B cell (primary cell): ENCODE data around the gene MAML3. TPM values are rescaled to one million over a fixed set of nuclear protein-coding genes. Genes with fewer than 3 reads are reported as not detected.

Source experiments
- ATAC-seq: fragments of 200-7000 bp; cut with Tn5 transposase; one replicate; pipeline ENCODE4 v1.10.0; 2021; ENCODE audit warnings: low read depth, mild to moderate bottlenecking, moderate number of reproducible peaks, moderate library complexity
- CTCF ChIA-PET: fragments of 350-600 bp; sonication (Branson Sonifier 250); formaldehyde crosslinking; loops from one replicate; lab custom pipeline; 2021; ENCODE audit warnings: antibody characterized with exemption, inconsistent platforms; lab: Charles Lee
- POLR2A ChIA-PET: fragments of 350-600 bp; sonication (Branson Sonifier 250); formaldehyde crosslinking; loops from one replicate; lab custom pipeline; 2021; ENCODE audit warnings: antibody characterized with exemption; lab: Charles Lee
- DNase-seq: peaks from one replicate; pipeline ENCODE4 v3.0.0; 2013
- H2AFZ ChIP-seq: 2 replicates; pipeline ENCODE4 v1.6.1; 2012; ENCODE audit warnings: mild to moderate bottlenecking, low read depth, low read length; ENCODE audit not compliant: insufficient read depth, poor library complexity, severe bottlenecking
- H3K27ac ChIP-seq, 2 donors: 1 replicate in 1 of 2; 2 replicates in 1 of 2; pipeline ENCODE4 v1.5.1; 2012 to 2013; ENCODE audit warnings: low read length in 2 of 2, mild to moderate bottlenecking in 2 of 2, moderate library complexity in 1 of 2
- H3K27me3 ChIP-seq, 4 experiments: fragments of 200-600 bp in 1 of 4; sonication (generic) in 1 of 4; replicated peaks in 1 of 4; 1 replicate in 2 of 4; 2 replicates in 2 of 4; pipeline versions ENCODE4 v1.6.1 to v1.7.0; 2013 to 2016; ENCODE audit warnings: low read length in 3 of 4, mild to moderate bottlenecking in 2 of 4, mixed read lengths in 1 of 4, moderate library complexity in 1 of 4; ENCODE audit not compliant: insufficient read depth in 4 of 4, control insufficient read depth in 3 of 4; ENCODE audit errors: control extremely low read depth in 1 of 4
- H3K36me3 ChIP-seq, 2 experiments: replicated peaks in 1 of 2; 1 replicate in 1 of 2; 2 replicates in 1 of 2; pipeline versions ENCODE4 v1.6.1 to v1.7.1; 2013; ENCODE audit warnings: low read length in 1 of 2; ENCODE audit not compliant: insufficient read depth in 2 of 2, control insufficient read depth in 1 of 2; ENCODE audit errors: control extremely low read depth in 1 of 2, extremely low read depth in 1 of 2
- H3K4me1 ChIP-seq, 2 donors: fragments of 200-600 bp in 1 of 2; sonication (generic) in 1 of 2; 1 replicate in 1 of 2; 2 replicates in 1 of 2; pipeline versions ENCODE4 v1.5.1 to v1.6.1; 2013 to 2017; ENCODE audit warnings: low read length in 2 of 2; ENCODE audit not compliant: control insufficient read depth in 2 of 2, insufficient read depth in 2 of 2
- H3K4me2 ChIP-seq: replicated peaks from 2 replicates; pipeline ENCODE3; 2012; ENCODE audit warnings: mild to moderate bottlenecking, low read depth, low read length; ENCODE audit not compliant: poor library complexity, severe bottlenecking
- H3K4me3 ChIP-seq, 5 experiments: fragments of 200-600 bp in 1 of 5; sonication (generic) in 1 of 5; 1 replicate in 3 of 5; 2 replicates in 2 of 5; pipeline versions ENCODE4 v1.5.1 to v1.7.0; 2011 to 2016; ENCODE audit warnings: low read length in 4 of 5, mild to moderate bottlenecking in 4 of 5, low read depth in 2 of 5, control low read depth in 1 of 5, moderate library complexity in 1 of 5; ENCODE audit not compliant: insufficient read depth in 1 of 5; ENCODE audit errors: control extremely low read depth in 1 of 5, extremely low read depth in 1 of 5
- H3K79me2 ChIP-seq: fragments of 200-600 bp; sonication (generic); one replicate; pipeline ENCODE4 v1.6.0; 2016; ENCODE audit warnings: low read length; ENCODE audit not compliant: control insufficient read depth, insufficient read depth
- H3K9ac ChIP-seq: fragments of 200-600 bp; sonication (generic); 2 replicates; pipeline ENCODE4 v1.6.1; 2017; ENCODE audit warnings: mild to moderate bottlenecking, low read length, moderate library complexity
- H3K9me3 ChIP-seq, 3 donors: one replicate each; pipeline versions ENCODE4 v1.6.1 to v1.7.1; 2013; ENCODE audit warnings: low read length in 2 of 3; ENCODE audit not compliant: control insufficient read depth in 2 of 3, insufficient read depth in 1 of 3; ENCODE audit errors: control extremely low read depth in 1 of 3
- H4K20me1 ChIP-seq: 2 replicates; pipeline ENCODE4 v1.6.0; 2012; ENCODE audit warnings: mild to moderate bottlenecking, low read length; ENCODE audit not compliant: insufficient read depth, control insufficient read depth, poor library complexity, severe bottlenecking
- H3K27ac Mint-ChIP-seq: one replicate; pipeline ENCODE4 v1.8.0; 2021; ENCODE audit warnings: mixed read lengths
- H3K27me3 Mint-ChIP-seq: one replicate; pipeline ENCODE4 v1.8.0; 2021; ENCODE audit warnings: mixed read lengths
- H3K4me1 Mint-ChIP-seq: one replicate; pipeline ENCODE4 v1.8.0; 2021; ENCODE audit warnings: mixed read lengths
- H3K4me3 Mint-ChIP-seq: one replicate; pipeline ENCODE4 v1.8.0; 2021; ENCODE audit warnings: mixed read lengths
- H3K9me3 Mint-ChIP-seq: one replicate; pipeline ENCODE4 v1.8.0; 2022; ENCODE audit warnings: mixed read lengths; ENCODE audit not compliant: insufficient read depth
- EZH2 ChIP-seq: IDR thresholded peaks from 2 replicates; pipeline ENCODE4 v1.6.1; 2012; ENCODE audit warnings: borderline replicate concordance, low read depth, mild to moderate bottlenecking, moderate library complexity, low read length; ENCODE audit not compliant: insufficient read depth, poor library complexity, severe bottlenecking
- WGBS: methylation state at CpG from one replicate; pipeline ENCODE4 v1.1.5; 2013; ENCODE audit warnings: missing lambda C conversion rate; ENCODE audit not compliant: insufficient coverage; 5-methylcytosine and 5-hydroxymethylcytosine counted together
- intact Hi-C: fragments of 100-400 bp; cut with micrococcal nuclease; formaldehyde crosslinking; loops from one replicate; pipeline ENCODE4 v1.10.0; 2022
- polyA plus RNA-seq: library from polyadenylated mRNA; depleted of rRNA; stranded (reverse); fragments of >200 nt; gene quantifications from 2 replicates; pipeline ENCODE4 v1.2.3, GENCODE V29; 2012
- total RNA-seq, 2 donors: library from RNA; stranded (reverse); fragments of 120-200 nt in 1 of 2; gene quantifications; 1 replicate in 1 of 2; 2 replicates in 1 of 2; pipeline versions ENCODE4 v1.2.3 to v1.2.4, GENCODE V29; 2013 to 2022
- TF ChIP-seq, protein P1 (sequence below): fragments of 200-600 bp; IDR thresholded peaks from one replicate; pipeline ENCODE4 v1.8.0; 2022; ENCODE audit warnings: antibody characterized with exemption, mild to moderate bottlenecking

MAML3 gene
- total and polyA plus RNA-seq, 2 donors (not counting 1 experiment from before 2014, with no cell fraction given): 0.94 to 5.3 TPM

GRCh38 chr4:139901531-139902320 lies 252.3 kb downstream of the MAML3 start:
- ChIA-PET POLR2A (no interaction called here), CTCF (no interaction called here)
- peaks cover 5% of the 10 kb centered on the region for H3K9me3 Mint-ChIP-seq
- H2AFZ ChIP-seq: no peak overlapping the region
- intact Hi-C loops: no loop called here
- TF ChIP-seq, protein P1, sequence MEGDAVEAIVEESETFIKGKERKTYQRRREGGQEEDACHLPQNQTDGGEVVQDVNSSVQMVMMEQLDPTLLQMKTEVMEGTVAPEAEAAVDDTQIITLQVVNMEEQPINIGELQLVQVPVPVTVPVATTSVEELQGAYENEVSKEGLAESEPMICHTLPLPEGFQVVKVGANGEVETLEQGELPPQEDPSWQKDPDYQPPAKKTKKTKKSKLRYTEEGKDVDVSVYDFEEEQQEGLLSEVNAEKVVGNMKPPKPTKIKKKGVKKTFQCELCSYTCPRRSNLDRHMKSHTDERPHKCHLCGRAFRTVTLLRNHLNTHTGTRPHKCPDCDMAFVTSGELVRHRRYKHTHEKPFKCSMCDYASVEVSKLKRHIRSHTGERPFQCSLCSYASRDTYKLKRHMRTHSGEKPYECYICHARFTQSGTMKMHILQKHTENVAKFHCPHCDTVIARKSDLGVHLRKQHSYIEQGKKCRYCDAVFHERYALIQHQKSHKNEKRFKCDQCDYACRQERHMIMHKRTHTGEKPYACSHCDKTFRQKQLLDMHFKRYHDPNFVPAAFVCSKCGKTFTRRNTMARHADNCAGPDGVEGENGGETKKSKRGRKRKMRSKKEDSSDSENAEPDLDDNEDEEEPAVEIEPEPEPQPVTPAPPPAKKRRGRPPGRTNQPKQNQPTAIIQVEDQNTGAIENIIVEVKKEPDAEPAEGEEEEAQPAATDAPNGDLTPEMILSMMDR: no peak
- no peak for TF ChIP-seq EZH2
- no peaks in the 10 kb centered on the region for H4K20me1 ChIP-seq
- H3K27me3 Mint-ChIP-seq: no peaks in the 10 kb centered on the region
- H3K4me2 ChIP-seq: no peak overlapping the region
- no peaks in the 10 kb centered on the region for H3K79me2 ChIP-seq
- peaks cover 3% of the 10 kb centered on the region for H3K4me1 Mint-ChIP-seq
- no peaks in the 10 kb centered on the region for H3K36me3 ChIP-seq
- no peak overlapping the region for H3K27ac Mint-ChIP-seq
- peaks cover 0 to 5% of the 10 kb centered on the region in 2 donors for H3K4me1 ChIP-seq
- no peak overlapping the region for H3K4me3 ChIP-seq
- 63% methylated on average over 11 of the region's 17 CpGs for WGBS
- no peak overlapping the region for H3K9ac ChIP-seq
- no peak overlapping the region for H3K4me3 Mint-ChIP-seq
- H3K9me3 ChIP-seq: peaks cover 0 to 4% (median 0%) of the 10 kb centered on the region in 3 donors
- DNase-seq (no peak), ATAC-seq (no peak)
- no peak overlapping the region for H3K27ac ChIP-seq
- H3K27me3 ChIP-seq: peaks cover 0 to 4% (median 0%) of the 10 kb centered on the region in 4 experiments

DNA sequence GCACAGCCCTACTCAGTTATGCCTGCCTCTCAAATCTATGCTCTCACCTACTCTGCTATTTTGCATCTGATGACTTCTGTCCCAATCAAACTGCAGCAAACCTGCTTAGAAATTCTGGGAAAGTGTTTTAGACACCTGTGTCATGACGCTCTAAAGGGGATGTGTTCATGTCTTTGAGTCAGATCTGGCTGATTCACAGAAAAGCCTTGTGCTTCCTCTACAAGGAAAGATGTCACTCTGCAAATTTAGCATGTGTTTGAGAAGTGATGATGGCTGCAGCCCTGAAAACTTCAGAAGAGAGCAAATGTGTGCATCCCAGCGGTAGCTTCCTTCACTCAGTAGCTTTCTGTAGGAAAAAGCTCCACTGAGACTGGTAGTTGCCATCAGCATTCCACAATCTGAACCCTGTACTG lies 253.0 kb downstream of the MAML3 start:
- Mint-ChIP-seq H3K27me3 (no peaks in the 10 kb centered on the region), H3K27ac (no peak overlapping the region)
- CTCF ChIA-PET: no interaction called here

More for the DNA sequence above, 253.0 kb downstream of the MAML3 start:
- no peak overlapping the region for H3K4me3 Mint-ChIP-seq
- no peak for DNase-seq
- 75% methylated on average over 2 of the region's 2 CpGs for WGBS
- Histone ChIP-seq H3K27ac (no peak overlapping the region), H3K9me3 (peaks cover 0 to 4% (median 0%) of the 10 kb centered on the region in 3 donors), H3K4me2 (no peak overlapping the region), H3K36me3 (no peaks in the 10 kb centered on the region), H2AFZ (no peak overlapping the region), H3K4me3 (no peak overlapping the region), H4K20me1 (no peaks in the 10 kb centered on the region), H3K4me1 (peaks cover 0 to 5% of the 10 kb centered on the region in 2 donors), H3K9ac (no peak overlapping the region), H3K79me2 (no peaks in the 10 kb centered on the region), H3K27me3 (peaks cover 0 to 4% (median 0%) of the 10 kb centered on the region in 4 experiments)
- TF ChIP-seq, protein P1: no peak
- TF ChIP-seq EZH2: no peak
- intact Hi-C loops: no loop called here
- POLR2A ChIA-PET: no interaction called here
- ATAC-seq: no peak
- peaks cover 5% of the 10 kb centered on the region for H3K9me3 Mint-ChIP-seq
- peaks cover 3% of the 10 kb centered on the region for H3K4me1 Mint-ChIP-seq
